B cell (primary cell): ENCODE data around the gene RMI2. TPM values are rescaled to one million over a fixed set of nuclear protein-coding genes. Genes with fewer than 3 reads are reported as not detected.

ENCODE experiments used
- ATAC-seq: fragments of 200-7000 bp; cut with Tn5 transposase; one replicate; pipeline ENCODE4 v1.10.0; 2021; ENCODE audit warnings: low read depth, mild to moderate bottlenecking, moderate number of reproducible peaks, moderate library complexity
- CTCF ChIA-PET: fragments of 350-600 bp; sonication (Branson Sonifier 250); formaldehyde crosslinking; loops from one replicate; lab custom pipeline; 2021; ENCODE audit warnings: antibody characterized with exemption, inconsistent platforms; lab: Charles Lee
- POLR2A ChIA-PET: fragments of 350-600 bp; sonication (Branson Sonifier 250); formaldehyde crosslinking; loops from one replicate; lab custom pipeline; 2021; ENCODE audit warnings: antibody characterized with exemption; lab: Charles Lee
- DNase-seq: peaks from one replicate; pipeline ENCODE4 v3.0.0; 2013
- H2AFZ ChIP-seq: 2 replicates; pipeline ENCODE4 v1.6.1; 2012; ENCODE audit warnings: mild to moderate bottlenecking, low read depth, low read length; ENCODE audit not compliant: insufficient read depth, poor library complexity, severe bottlenecking
- H3K27ac ChIP-seq, 2 donors: 1 replicate in 1 of 2; 2 replicates in 1 of 2; pipeline ENCODE4 v1.5.1; 2012 to 2013; ENCODE audit warnings: low read length in 2 of 2, mild to moderate bottlenecking in 2 of 2, moderate library complexity in 1 of 2
- H3K27me3 ChIP-seq, 4 experiments: fragments of 200-600 bp in 1 of 4; sonication (generic) in 1 of 4; replicated peaks in 1 of 4; 1 replicate in 2 of 4; 2 replicates in 2 of 4; pipeline versions ENCODE4 v1.6.1 to v1.7.0; 2013 to 2016; ENCODE audit warnings: low read length in 3 of 4, mild to moderate bottlenecking in 2 of 4, mixed read lengths in 1 of 4, moderate library complexity in 1 of 4; ENCODE audit not compliant: insufficient read depth in 4 of 4, control insufficient read depth in 3 of 4; ENCODE audit errors: control extremely low read depth in 1 of 4
- H3K36me3 ChIP-seq, 2 experiments: replicated peaks in 1 of 2; 1 replicate in 1 of 2; 2 replicates in 1 of 2; pipeline versions ENCODE4 v1.6.1 to v1.7.1; 2013; ENCODE audit warnings: low read length in 1 of 2; ENCODE audit not compliant: insufficient read depth in 2 of 2, control insufficient read depth in 1 of 2; ENCODE audit errors: control extremely low read depth in 1 of 2, extremely low read depth in 1 of 2
- H3K4me1 ChIP-seq, 2 donors: fragments of 200-600 bp in 1 of 2; sonication (generic) in 1 of 2; 1 replicate in 1 of 2; 2 replicates in 1 of 2; pipeline versions ENCODE4 v1.5.1 to v1.6.1; 2013 to 2017; ENCODE audit warnings: low read length in 2 of 2; ENCODE audit not compliant: control insufficient read depth in 2 of 2, insufficient read depth in 2 of 2
- H3K4me2 ChIP-seq: replicated peaks from 2 replicates; pipeline ENCODE3; 2012; ENCODE audit warnings: mild to moderate bottlenecking, low read depth, low read length; ENCODE audit not compliant: poor library complexity, severe bottlenecking
- H3K4me3 ChIP-seq, 5 experiments: fragments of 200-600 bp in 1 of 5; sonication (generic) in 1 of 5; 1 replicate in 3 of 5; 2 replicates in 2 of 5; pipeline versions ENCODE4 v1.5.1 to v1.7.0; 2011 to 2016; ENCODE audit warnings: low read length in 4 of 5, mild to moderate bottlenecking in 4 of 5, low read depth in 2 of 5, control low read depth in 1 of 5, moderate library complexity in 1 of 5; ENCODE audit not compliant: insufficient read depth in 1 of 5; ENCODE audit errors: control extremely low read depth in 1 of 5, extremely low read depth in 1 of 5
- H3K79me2 ChIP-seq: fragments of 200-600 bp; sonication (generic); one replicate; pipeline ENCODE4 v1.6.0; 2016; ENCODE audit warnings: low read length; ENCODE audit not compliant: control insufficient read depth, insufficient read depth
- H3K9ac ChIP-seq: fragments of 200-600 bp; sonication (generic); 2 replicates; pipeline ENCODE4 v1.6.1; 2017; ENCODE audit warnings: mild to moderate bottlenecking, low read length, moderate library complexity
- H3K9me3 ChIP-seq, 3 donors: one replicate each; pipeline versions ENCODE4 v1.6.1 to v1.7.1; 2013; ENCODE audit warnings: low read length in 2 of 3; ENCODE audit not compliant: control insufficient read depth in 2 of 3, insufficient read depth in 1 of 3; ENCODE audit errors: control extremely low read depth in 1 of 3
- H4K20me1 ChIP-seq: 2 replicates; pipeline ENCODE4 v1.6.0; 2012; ENCODE audit warnings: mild to moderate bottlenecking, low read length; ENCODE audit not compliant: insufficient read depth, control insufficient read depth, poor library complexity, severe bottlenecking
- H3K27ac Mint-ChIP-seq: one replicate; pipeline ENCODE4 v1.8.0; 2021; ENCODE audit warnings: mixed read lengths
- H3K27me3 Mint-ChIP-seq: one replicate; pipeline ENCODE4 v1.8.0; 2021; ENCODE audit warnings: mixed read lengths
- H3K4me1 Mint-ChIP-seq: one replicate; pipeline ENCODE4 v1.8.0; 2021; ENCODE audit warnings: mixed read lengths
- H3K4me3 Mint-ChIP-seq: one replicate; pipeline ENCODE4 v1.8.0; 2021; ENCODE audit warnings: mixed read lengths
- H3K9me3 Mint-ChIP-seq: one replicate; pipeline ENCODE4 v1.8.0; 2022; ENCODE audit warnings: mixed read lengths; ENCODE audit not compliant: insufficient read depth
- CTCF ChIP-seq: fragments of 200-600 bp; IDR thresholded peaks from one replicate; pipeline ENCODE4 v1.8.0; 2022; ENCODE audit warnings: antibody characterized with exemption, mild to moderate bottlenecking
- EZH2 ChIP-seq: IDR thresholded peaks from 2 replicates; pipeline ENCODE4 v1.6.1; 2012; ENCODE audit warnings: borderline replicate concordance, low read depth, mild to moderate bottlenecking, moderate library complexity, low read length; ENCODE audit not compliant: insufficient read depth, poor library complexity, severe bottlenecking
- WGBS: methylation state at CpG from one replicate; pipeline ENCODE4 v1.1.5; 2013; ENCODE audit warnings: missing lambda C conversion rate; ENCODE audit not compliant: insufficient coverage; 5-methylcytosine and 5-hydroxymethylcytosine counted together
- intact Hi-C: fragments of 100-400 bp; cut with micrococcal nuclease; formaldehyde crosslinking; loops from one replicate; pipeline ENCODE4 v1.10.0; 2022
- polyA plus RNA-seq: library from polyadenylated mRNA; depleted of rRNA; stranded (reverse); fragments of >200 nt; gene quantifications from 2 replicates; pipeline ENCODE4 v1.2.3, GENCODE V29; 2012
- total RNA-seq, 2 donors: library from RNA; stranded (reverse); fragments of 120-200 nt in 1 of 2; gene quantifications; 1 replicate in 1 of 2; 2 replicates in 1 of 2; pipeline versions ENCODE4 v1.2.3 to v1.2.4, GENCODE V29; 2013 to 2022

RMI2 gene
- total and polyA plus RNA-seq, 2 donors (not counting 1 experiment from before 2014, with no cell fraction given), result 2.3 to 27.0 TPM

GRCh38 chr16:11308493-11309283 is 36.6 kb upstream of the RMI2 start:
- 31% methylated on average over 15 of the region's 15 CpGs for whole genome bisulfite sequencing
- H3K4me1 ChIP-seq, result peaks cover 74 to 86% of the 10 kb centered on the region in 2 donors
- H3K9ac ChIP-seq, result peak overlapping the region; percentile 25
- no peaks in the 10 kb centered on the region for H3K36me3 ChIP-seq
- ChIA-PET POLR2A (interaction anchor here (0.9 to 6.8 kb wide), 6 partner anchors 10 to 52 kb away, joined by 3 to 118 read pairs (median 52); partner anchors contain the start of gene SOCS1), CTCF (interaction anchor here (0.7 to 6.9 kb wide), 10 partner anchors 10 to 355 kb away, joined by 3 to 136 read pairs (median 5); partner anchors contain the start of gene SOCS1)
- intact Hi-C loops, result no loop called here
- H3K4me2 ChIP-seq, result peak overlapping the region; percentile 73
- no peak for TF ChIP-seq EZH2
- no peak for TF ChIP-seq CTCF
- no peak overlapping the region for H2AFZ ChIP-seq
- peaks cover 0 to 24% (median 7%) of the 10 kb centered on the region in 3 donors for H3K9me3 ChIP-seq
- H3K4me3 ChIP-seq, result peak overlapping the region in 1 of 5 experiments; percentile 15
- Mint-ChIP-seq H3K27ac (peak overlapping the region; percentile 90), H3K4me3 (peak overlapping the region; percentile 60), H3K9me3 (no peaks in the 10 kb centered on the region), H3K27me3 (no peaks in the 10 kb centered on the region), H3K4me1 (peaks cover 74% of the 10 kb centered on the region)
- H3K27ac ChIP-seq, result peak overlapping the region; percentile 91 to 96
- ATAC-seq (peak; percentile 55), DNase-seq (peak; percentile 79)
- no peaks in the 10 kb centered on the region for H4K20me1 ChIP-seq
- no peaks in the 10 kb centered on the region for H3K27me3 ChIP-seq
- no peaks in the 10 kb centered on the region for H3K79me2 ChIP-seq
